Measurements from ENCODE around the gene RYR3.

Gene RYR3

DNA sequence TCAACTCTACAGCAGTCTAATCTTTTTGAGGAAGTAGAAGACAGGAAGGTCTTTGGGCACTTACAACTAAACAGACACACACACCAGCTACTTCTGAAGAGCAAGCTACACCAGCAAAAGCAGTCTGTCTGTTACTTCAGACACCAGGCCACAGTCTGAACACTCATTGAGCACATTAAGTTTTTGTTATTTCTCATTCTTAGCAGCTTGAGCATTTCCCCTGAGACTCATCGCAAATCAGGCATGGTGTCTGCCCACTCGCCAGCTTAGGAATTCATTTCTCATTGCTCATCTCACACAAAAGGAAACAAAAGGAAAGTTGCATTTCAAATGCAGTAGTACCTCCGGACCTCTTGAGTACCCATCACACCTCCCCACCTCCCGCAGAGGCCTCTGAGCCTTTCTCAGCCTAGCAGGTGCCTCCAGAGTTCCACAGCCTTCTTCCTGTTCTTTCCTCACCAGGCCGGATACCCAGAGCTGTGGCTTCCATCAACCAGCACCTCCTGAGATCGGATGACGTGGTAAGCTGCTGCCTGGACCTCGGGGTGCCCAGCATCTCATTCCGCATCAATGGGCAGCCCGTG, 302.0 kb downstream of the RYR3 start:
- H3K4me2 ChIP-seq (ENCODE audit: low read depth, low read length, poor library complexity, severe bottlenecking) = no peak overlapping the region
- TF ChIP-seq, protein P1, sequence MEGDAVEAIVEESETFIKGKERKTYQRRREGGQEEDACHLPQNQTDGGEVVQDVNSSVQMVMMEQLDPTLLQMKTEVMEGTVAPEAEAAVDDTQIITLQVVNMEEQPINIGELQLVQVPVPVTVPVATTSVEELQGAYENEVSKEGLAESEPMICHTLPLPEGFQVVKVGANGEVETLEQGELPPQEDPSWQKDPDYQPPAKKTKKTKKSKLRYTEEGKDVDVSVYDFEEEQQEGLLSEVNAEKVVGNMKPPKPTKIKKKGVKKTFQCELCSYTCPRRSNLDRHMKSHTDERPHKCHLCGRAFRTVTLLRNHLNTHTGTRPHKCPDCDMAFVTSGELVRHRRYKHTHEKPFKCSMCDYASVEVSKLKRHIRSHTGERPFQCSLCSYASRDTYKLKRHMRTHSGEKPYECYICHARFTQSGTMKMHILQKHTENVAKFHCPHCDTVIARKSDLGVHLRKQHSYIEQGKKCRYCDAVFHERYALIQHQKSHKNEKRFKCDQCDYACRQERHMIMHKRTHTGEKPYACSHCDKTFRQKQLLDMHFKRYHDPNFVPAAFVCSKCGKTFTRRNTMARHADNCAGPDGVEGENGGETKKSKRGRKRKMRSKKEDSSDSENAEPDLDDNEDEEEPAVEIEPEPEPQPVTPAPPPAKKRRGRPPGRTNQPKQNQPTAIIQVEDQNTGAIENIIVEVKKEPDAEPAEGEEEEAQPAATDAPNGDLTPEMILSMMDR (IDR thresholded peaks at IDR 0.05; ENCODE audit: insufficient read depth, low read length, poor library complexity, severe bottlenecking) = no peak
- no peak for TF ChIP-seq EZH2phosphoT487 (conservative IDR thresholded peaks at IDR 0.05; ENCODE audit: low read length)
- no peaks in the 10 kb centered on the region for H4K20me1 ChIP-seq (ENCODE audit: low read depth, low read length)
- H3F3A ChIP-seq (ENCODE audit: insufficient read depth) = no peaks in the 10 kb centered on the region
- no peaks in the 10 kb centered on the region for H3K27me3 ChIP-seq (ENCODE audit: low read length)
- H3K36me3 ChIP-seq (ENCODE audit: low read length) = no peaks in the 10 kb centered on the region
- H3K9me3 ChIP-seq (ENCODE audit: insufficient read depth, low read length) = no peaks in the 10 kb centered on the region
- H3K27ac ChIP-seq (ENCODE audit: low read depth, low read length) = no peak overlapping the region
- no peak overlapping the region for H3K9ac ChIP-seq (ENCODE audit: low read length)
- H3K79me2 ChIP-seq (ENCODE audit: insufficient read depth, low read length) = no peaks in the 10 kb centered on the region
- no peaks in the 10 kb centered on the region for H3K9me2 ChIP-seq (replicated peaks; ENCODE audit: insufficient read depth, low read length)
- H3K4me3 ChIP-seq (ENCODE audit: insufficient read depth, low read length, poor library complexity, severe bottlenecking) = no peak overlapping the region
- no peak overlapping the region for H2AFZ ChIP-seq (ENCODE audit: low read depth, low read length, severe bottlenecking)

DNA sequence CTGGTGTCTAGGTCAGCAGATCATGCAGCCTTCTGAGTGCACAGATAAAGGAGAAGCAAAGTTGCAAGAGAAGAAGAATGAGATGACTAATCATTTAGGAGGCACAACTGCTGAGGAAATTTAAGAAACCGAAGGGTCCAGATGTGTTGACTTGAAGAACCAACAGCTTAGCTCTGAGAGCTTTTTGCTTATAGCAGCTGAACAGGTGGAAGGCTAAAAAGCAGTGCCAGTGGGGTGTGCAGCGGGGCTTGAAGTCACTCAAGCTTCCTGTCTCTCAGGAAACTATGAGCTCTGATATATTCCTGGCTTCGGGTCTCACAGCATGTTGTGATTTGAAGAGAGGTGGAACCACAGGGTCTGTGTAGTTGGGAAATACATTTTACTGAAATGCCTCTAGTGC, 305.7 kb downstream of the RYR3 start:
- Histone ChIP-seq H3K9ac (ENCODE audit: low read length) (no peak overlapping the region), H3K27ac (ENCODE audit: low read depth, low read length) (no peak overlapping the region), H3K27me3 (ENCODE audit: low read length) (no peaks in the 10 kb centered on the region), H3K79me2 (ENCODE audit: insufficient read depth, low read length) (no peaks in the 10 kb centered on the region), H3F3A (ENCODE audit: insufficient read depth) (no peaks in the 10 kb centered on the region), H4K20me1 (ENCODE audit: low read depth, low read length) (no peaks in the 10 kb centered on the region), H3K36me3 (ENCODE audit: low read length) (no peaks in the 10 kb centered on the region), H3K4me2 (ENCODE audit: low read depth, low read length, poor library complexity, severe bottlenecking) (no peak overlapping the region), H3K4me3 (ENCODE audit: insufficient read depth, low read length, poor library complexity, severe bottlenecking) (no peak overlapping the region), H2AFZ (ENCODE audit: low read depth, low read length, severe bottlenecking) (no peak overlapping the region), H3K9me3 (ENCODE audit: insufficient read depth, low read length) (no peaks in the 10 kb centered on the region), H3K9me2 (replicated peaks; ENCODE audit: insufficient read depth, low read length) (no peaks in the 10 kb centered on the region)
- TF ChIP-seq, protein P1 (IDR thresholded peaks at IDR 0.05; ENCODE audit: insufficient read depth, low read length, poor library complexity, severe bottlenecking) = no peak
- no peak for TF ChIP-seq EZH2phosphoT487 (conservative IDR thresholded peaks at IDR 0.05; ENCODE audit: low read length)

DNA sequence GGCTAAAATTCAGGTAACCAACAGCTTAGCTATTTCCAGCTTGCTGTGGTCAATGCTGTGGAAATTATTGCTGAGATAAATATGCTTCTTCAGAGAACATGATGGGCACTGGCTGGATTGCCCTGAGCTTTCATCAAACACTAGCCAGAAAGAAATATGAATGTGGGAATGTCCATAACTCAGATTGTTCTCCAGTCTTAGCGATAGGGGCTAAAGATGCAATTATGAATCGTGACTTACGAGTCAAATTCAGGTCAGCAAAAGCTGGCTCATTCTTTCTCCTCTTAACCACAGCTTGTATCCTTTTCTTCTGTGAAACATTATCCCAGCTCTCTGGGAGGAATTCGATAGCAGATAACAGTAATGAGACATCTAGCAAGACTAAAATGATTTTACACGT, 307.6 kb downstream of the RYR3 start:
- Histone ChIP-seq H3K9me2 (replicated peaks; ENCODE audit: insufficient read depth, low read length) (no peaks in the 10 kb centered on the region), H3K36me3 (ENCODE audit: low read length) (no peaks in the 10 kb centered on the region), H4K20me1 (ENCODE audit: low read depth, low read length) (no peaks in the 10 kb centered on the region), H3K9ac (ENCODE audit: low read length) (no peak overlapping the region), H3K4me3 (ENCODE audit: insufficient read depth, low read length, poor library complexity, severe bottlenecking) (no peak overlapping the region), H3K79me2 (ENCODE audit: insufficient read depth, low read length) (no peaks in the 10 kb centered on the region), H2AFZ (ENCODE audit: low read depth, low read length, severe bottlenecking) (no peak overlapping the region), H3F3A (ENCODE audit: insufficient read depth) (no peaks in the 10 kb centered on the region), H3K27ac (ENCODE audit: low read depth, low read length) (no peak overlapping the region), H3K27me3 (ENCODE audit: low read length) (no peaks in the 10 kb centered on the region), H3K4me2 (ENCODE audit: low read depth, low read length, poor library complexity, severe bottlenecking) (no peak overlapping the region), H3K9me3 (ENCODE audit: insufficient read depth, low read length) (no peaks in the 10 kb centered on the region)
- TF ChIP-seq EZH2phosphoT487 (conservative IDR thresholded peaks at IDR 0.05; ENCODE audit: low read length) = no peak
- TF ChIP-seq, protein P1 (IDR thresholded peaks at IDR 0.05; ENCODE audit: insufficient read depth, low read length, poor library complexity, severe bottlenecking) = no peak

Measured in SU-DHL-6 (cell line).